ENCODE data around the gene MMADHC. TPM values are rescaled to one million over a fixed set of nuclear protein-coding genes. Genes with fewer than 3 reads are reported as not detected.

MMADHC gene
- total and polyA plus RNA-seq, 10 donors, result 38.0 to 85.6 (median 66.2) TPM

DNA sequence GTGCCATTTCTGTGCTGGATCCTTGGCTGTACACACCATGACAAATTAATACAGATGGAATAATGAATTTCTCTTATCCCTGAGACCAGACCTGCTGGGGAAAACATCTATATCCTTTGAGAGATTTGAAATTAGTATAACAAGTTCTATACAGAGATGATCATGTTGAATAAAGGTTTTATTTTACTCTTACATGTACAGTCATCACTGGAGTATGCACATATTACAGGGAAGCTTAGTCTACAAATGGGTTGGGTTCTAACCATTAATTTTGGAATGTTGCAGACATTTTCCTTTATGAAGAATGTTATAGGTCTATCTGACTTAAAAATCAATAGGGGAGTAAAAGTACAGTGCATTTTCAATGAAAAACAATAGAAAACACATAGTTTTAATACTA is 29.9 kb upstream of the MMADHC start:
- H3K4me1 ChIP-seq, result no peaks in the 10 kb centered on the region
- H3K27me3 ChIP-seq (replicated peaks in 1 of 7), result no peaks in the 10 kb centered on the region
- intact Hi-C loops (cut with DNase I; ENCODE audit: low total_unique reads), result no loop called here
- H3K4me3 ChIP-seq, result no peak overlapping the region
- no peak for TF ChIP-seq POLR2A (IDR thresholded peaks at IDR 0.05)
- TF ChIP-seq POLR2AphosphoS5 (IDR thresholded peaks at IDR 0.05), result no peak
- no peak for TF ChIP-seq CTCF (IDR thresholded peaks at IDR 0.05 in 8 of 11, conservative IDR thresholded peaks at IDR 0.05 in 3 of 11)
- H3K27ac ChIP-seq, result no peak overlapping the region
- H3K36me3 ChIP-seq, result no peaks in the 10 kb centered on the region
- no peaks in the 10 kb centered on the region for H3K9me3 ChIP-seq
- DNase-seq, result no peak

GRCh38 chr2:149616681-149617456 is 29.3 kb upstream of the MMADHC start:
- Histone ChIP-seq H3K36me3 (no peaks in the 10 kb centered on the region), H3K27me3 (replicated peaks in 1 of 7) (no peaks in the 10 kb centered on the region), H3K27ac (no peak overlapping the region), H3K9me3 (no peaks in the 10 kb centered on the region), H3K4me1 (no peaks in the 10 kb centered on the region), H3K4me3 (no peak overlapping the region)
- WGBS, 5 donors, result 82 to 88% (median 86%) methylated on average over 3 of the region's 3 CpGs
- intact Hi-C loops (cut with DNase I; ENCODE audit: low total_unique reads), result no loop called here
- TF ChIP-seq POLR2AphosphoS5 (IDR thresholded peaks at IDR 0.05) (no peak), POLR2A (IDR thresholded peaks at IDR 0.05) (no peak), CTCF (IDR thresholded peaks at IDR 0.05 in 8 of 11, conservative IDR thresholded peaks at IDR 0.05 in 3 of 11) (no peak)
- no peak for DNase-seq

- H3K4me1 ChIP-seq, result no peaks in the 10 kb centered on the region
- no peak for DNase-seq
- no peak for TF ChIP-seq CTCF (IDR thresholded peaks at IDR 0.05 in 8 of 11, conservative IDR thresholded peaks at IDR 0.05 in 3 of 11)
- no peak for TF ChIP-seq POLR2AphosphoS5 (IDR thresholded peaks at IDR 0.05)
- no peak for TF ChIP-seq POLR2A (IDR thresholded peaks at IDR 0.05)
- H3K36me3 ChIP-seq, result no peaks in the 10 kb centered on the region
- intact Hi-C loops (cut with DNase I; ENCODE audit: low total_unique reads), result no loop called here
- H3K4me3 ChIP-seq, result no peak overlapping the region
- no peak overlapping the region for H3K27ac ChIP-seq
- WGBS, 5 donors, result 88 to 100% (median 96%) methylated on average over 2 of the region's 2 CpGs
- no peaks in the 10 kb centered on the region for H3K27me3 ChIP-seq (replicated peaks in 1 of 7)
- no peaks in the 10 kb centered on the region for H3K9me3 ChIP-seq
Observed at GRCh38 chr2:149613704-149614103, 26.1 kb upstream of the MMADHC start.

GRCh38 chr2:149612122-149612521 is 24.5 kb upstream of the MMADHC start:
- no peaks in the 10 kb centered on the region for H3K9me3 ChIP-seq
- TF ChIP-seq POLR2A (IDR thresholded peaks at IDR 0.05), result no peak
- no peak for TF ChIP-seq CTCF (IDR thresholded peaks at IDR 0.05 in 8 of 11, conservative IDR thresholded peaks at IDR 0.05 in 3 of 11)
- no peak for TF ChIP-seq POLR2AphosphoS5 (IDR thresholded peaks at IDR 0.05)
- H3K4me1 ChIP-seq, result no peaks in the 10 kb centered on the region
- H3K27ac ChIP-seq, result no peak overlapping the region
- no peaks in the 10 kb centered on the region for H3K27me3 ChIP-seq (replicated peaks in 1 of 7)
- no peak overlapping the region for H3K4me3 ChIP-seq
- intact Hi-C loops (cut with DNase I; ENCODE audit: low total_unique reads), result no loop called here
- no peak for DNase-seq
- 89 to 100% (median 97%) methylated on average over 1 of the region's 1 CpG for WGBS, 5 donors
- H3K36me3 ChIP-seq, result no peaks in the 10 kb centered on the region
